Osteoblast (primary cell): Measurements from ENCODE around the gene CHRNA3. TPM values are rescaled to one million over a fixed set of nuclear protein-coding genes. Genes with fewer than 3 reads are reported as not detected.

Experiments
- DNase-seq: peaks from one replicate; pipeline ENCODE4 v3.0.0; 2011; ENCODE audit warnings: low spot score, mixed read lengths; ENCODE audit not compliant: insufficient read length; ENCODE audit errors: missing footprints
- H2AFZ ChIP-seq: 2 replicates; pipeline ENCODE4 v1.6.0; 2011; ENCODE audit warnings: mild to moderate bottlenecking, low read length
- H3K27ac ChIP-seq: 2 replicates; pipeline ENCODE4 v1.5.1; 2011; ENCODE audit warnings: mild to moderate bottlenecking, low read depth, low read length, moderate library complexity
- H3K27me3 ChIP-seq: 2 replicates; pipeline ENCODE4 v1.6.0; 2012; ENCODE audit warnings: mild to moderate bottlenecking, control low read depth, inconsistent platforms, low read length, moderate library complexity; ENCODE audit not compliant: insufficient read depth
- H3K36me3 ChIP-seq: 2 replicates; pipeline ENCODE4 v1.5.1; 2011; ENCODE audit warnings: mild to moderate bottlenecking, low read length, control low read depth, moderate library complexity; ENCODE audit not compliant: insufficient read depth
- H3K4me1 ChIP-seq: 2 replicates; pipeline ENCODE4 v1.5.1; 2011; ENCODE audit warnings: mild to moderate bottlenecking, low read length, control low read depth, moderate library complexity; ENCODE audit not compliant: insufficient read depth
- H3K4me2 ChIP-seq: 2 replicates; pipeline ENCODE4 v1.6.0; 2011; ENCODE audit warnings: mild to moderate bottlenecking, low read length; ENCODE audit not compliant: insufficient read depth
- H3K4me3 ChIP-seq: fragments of 200-600 bp; sonication (generic); 3 replicates; pipeline ENCODE4 v1.5.1; 2012; ENCODE audit warnings: mild to moderate bottlenecking, low read length, inconsistent platforms; ENCODE audit not compliant: insufficient read depth
- H3K79me2 ChIP-seq: 2 replicates; pipeline ENCODE4 v1.6.0; 2012; ENCODE audit warnings: mild to moderate bottlenecking, low read length, control low read depth, inconsistent platforms; ENCODE audit not compliant: insufficient read depth
- H3K9me3 ChIP-seq: 2 replicates; pipeline ENCODE4 v1.5.1; 2011; ENCODE audit warnings: low read depth, low read length, control low read depth
- H4K20me1 ChIP-seq: 2 replicates; pipeline ENCODE4 v1.6.0; 2012; ENCODE audit warnings: mild to moderate bottlenecking, low read length, control low read depth; ENCODE audit not compliant: insufficient read depth
- CTCF ChIP-seq: IDR thresholded peaks from 2 replicates; pipeline ENCODE4 v1.5.1; 2011; ENCODE audit warnings: mild to moderate bottlenecking, low read depth, low read length, moderate library complexity; ENCODE audit errors: extremely low read depth
- total RNA-seq: library from RNA; depleted of rRNA; stranded (reverse); fragments of >200 nt; gene quantifications from 2 replicates; pipeline ENCODE4 v1.2.3, GENCODE V29; 2012

Gene CHRNA3
- total RNA-seq, 1 donor = not detected

DNA sequence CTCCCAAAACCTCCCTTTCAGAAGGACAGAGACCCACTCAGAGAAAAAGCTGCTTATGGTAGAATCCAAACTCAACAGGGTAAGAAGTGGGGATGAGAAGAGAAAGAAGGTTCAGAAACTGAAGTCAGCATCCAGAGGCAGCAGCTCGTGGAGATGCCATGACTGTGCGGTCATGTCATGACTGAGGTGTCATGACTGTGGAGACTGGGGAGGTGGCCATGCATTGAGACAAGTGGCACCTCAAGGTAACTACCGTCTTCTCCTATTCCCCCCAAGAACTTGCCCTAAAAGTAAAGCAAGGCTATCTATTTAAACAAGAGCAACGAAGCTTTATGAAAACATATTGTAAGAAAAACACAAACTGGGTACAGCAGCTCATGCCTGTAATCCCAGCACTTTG is 15.1 kb downstream of the CHRNA3 start:
- Histone ChIP-seq H3K36me3 (no peaks in the 10 kb centered on the region), H3K4me3 (no peak overlapping the region), H3K4me1 (no peaks in the 10 kb centered on the region), H2AFZ (no peak overlapping the region), H4K20me1 (no peaks in the 10 kb centered on the region), H3K4me2 (no peak overlapping the region), H3K27ac (no peak overlapping the region), H3K27me3 (no peaks in the 10 kb centered on the region), H3K9me3 (no peaks in the 10 kb centered on the region), H3K79me2 (no peaks in the 10 kb centered on the region)
- DNase-seq = no peak
- TF ChIP-seq CTCF = no peak

GRCh38 chr15:78605201-78605600 is 15.6 kb downstream of the CHRNA3 start:
- Histone ChIP-seq H4K20me1 (no peaks in the 10 kb centered on the region), H3K27me3 (no peaks in the 10 kb centered on the region), H3K4me3 (no peak overlapping the region), H3K9me3 (no peaks in the 10 kb centered on the region), H3K36me3 (no peaks in the 10 kb centered on the region), H3K4me1 (no peaks in the 10 kb centered on the region), H3K27ac (no peak overlapping the region), H2AFZ (no peak overlapping the region), H3K4me2 (no peak overlapping the region), H3K79me2 (no peaks in the 10 kb centered on the region)
- no peak for DNase-seq
- no peak for TF ChIP-seq CTCF

DNA sequence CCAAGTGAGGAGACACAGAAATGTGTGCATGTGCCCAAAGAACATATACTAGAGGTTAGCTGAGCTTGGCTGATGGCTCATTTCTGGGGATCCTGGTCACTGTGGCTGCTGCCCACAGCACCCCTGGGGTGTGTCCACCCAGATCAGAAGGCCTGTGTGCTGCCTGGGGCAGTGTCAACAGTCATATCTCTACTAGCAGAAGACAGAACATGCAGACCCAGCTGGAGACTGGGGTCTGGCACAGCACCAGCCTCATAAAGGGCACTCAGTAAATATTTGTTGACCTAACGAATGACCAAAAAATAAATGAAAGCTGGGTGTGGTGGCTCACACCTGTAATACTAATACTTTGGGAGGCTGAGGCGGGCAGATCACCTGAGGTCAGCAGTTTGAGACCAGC is 16.4 kb downstream of the CHRNA3 start:
- no peaks in the 10 kb centered on the region for H4K20me1 ChIP-seq
- H2AFZ ChIP-seq = no peak overlapping the region
- H3K27ac ChIP-seq = no peak overlapping the region
- no peak overlapping the region for H3K4me3 ChIP-seq
- H3K4me2 ChIP-seq = no peak overlapping the region
- H3K79me2 ChIP-seq = no peaks in the 10 kb centered on the region
- no peaks in the 10 kb centered on the region for H3K36me3 ChIP-seq
- no peak for DNase-seq
- no peaks in the 10 kb centered on the region for H3K4me1 ChIP-seq
- no peaks in the 10 kb centered on the region for H3K9me3 ChIP-seq
- H3K27me3 ChIP-seq = no peaks in the 10 kb centered on the region
- TF ChIP-seq CTCF = no peak

DNA sequence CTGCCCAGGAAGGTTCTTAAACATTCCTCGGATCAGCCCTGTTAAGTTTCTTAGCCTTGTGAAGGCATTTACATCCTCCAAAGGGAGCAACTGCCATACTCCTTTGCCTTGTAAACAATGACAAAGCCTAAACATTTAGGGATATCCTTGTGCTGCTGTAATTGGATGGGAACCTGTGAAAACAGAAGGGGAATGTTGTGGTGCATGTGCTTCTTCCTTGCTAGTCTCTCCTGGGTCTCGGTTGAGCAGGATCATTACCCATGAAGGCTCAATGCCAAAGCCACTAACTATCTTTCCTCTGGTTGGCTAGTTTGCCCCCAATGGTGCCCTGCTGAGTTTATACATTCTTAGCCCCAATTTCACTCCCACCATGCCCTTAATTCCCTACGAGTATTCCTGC is 17.3 kb downstream of the CHRNA3 start:
- Histone ChIP-seq H3K27ac (no peak overlapping the region), H4K20me1 (no peaks in the 10 kb centered on the region), H2AFZ (no peak overlapping the region), H3K27me3 (no peaks in the 10 kb centered on the region), H3K79me2 (no peaks in the 10 kb centered on the region), H3K9me3 (no peaks in the 10 kb centered on the region), H3K36me3 (no peaks in the 10 kb centered on the region), H3K4me1 (no peaks in the 10 kb centered on the region), H3K4me2 (no peak overlapping the region), H3K4me3 (no peak overlapping the region)
- TF ChIP-seq CTCF = no peak
- DNase-seq = peak; percentile 21
